Left hindlimb (tissue), 1 donor: ENCODE results near the gene MRGPRX4.
"Not testable (repeated sequence)": the region's sequence is repeated elsewhere in the genome, so short reads cannot be mapped to it uniquely, and the experiment has no call there.

Experiments used
- DNase-seq: peaks from one replicate; pipeline ENCODE4 v3.0.0-alpha.2; 2018

The MRGPRX4 gene

DNA sequence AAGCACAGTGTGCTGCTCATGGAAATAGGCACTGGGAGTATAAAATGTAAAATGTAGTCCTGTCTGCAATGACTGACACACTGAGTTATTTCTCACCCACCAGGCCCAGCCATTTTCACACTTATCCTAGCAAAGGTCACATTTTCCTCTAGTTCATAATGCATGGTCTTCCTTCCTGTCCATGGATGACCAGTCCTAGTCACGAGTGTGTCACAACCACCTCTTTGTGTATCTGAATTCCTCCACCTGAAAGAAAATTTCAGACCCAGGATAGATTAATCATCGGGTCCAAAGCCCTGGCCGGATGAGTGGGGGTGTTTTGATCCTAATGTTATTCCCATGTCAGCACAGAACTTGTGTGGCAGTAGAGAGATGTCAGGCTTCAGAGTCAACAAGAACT, at the start of gene MRGPRX4:
Gene MRGPRX4 (plus strand): TSS at position 172 of the 400 bp plus-strand sequence. CDS start 420 bp downstream, outside the sequence.
- DNase-seq = no peak

DNA sequence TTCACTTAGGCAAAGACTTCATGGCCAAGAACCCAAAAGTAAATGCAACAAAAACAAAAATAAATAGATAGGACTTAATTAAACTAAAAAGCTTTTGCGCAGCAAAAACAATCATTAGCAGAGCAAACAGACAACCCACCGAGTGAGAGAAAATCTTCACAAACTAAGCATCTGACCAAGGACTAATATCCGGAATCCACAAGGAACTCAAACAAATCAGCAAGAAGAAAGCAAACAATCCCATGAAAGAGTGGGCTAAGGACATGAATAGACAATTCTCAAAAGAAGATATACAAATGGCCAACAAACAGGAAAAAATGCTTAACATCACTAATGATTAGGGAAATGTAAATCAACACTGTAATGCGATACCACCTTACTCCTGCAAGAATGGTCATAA, 41.5 kb upstream of the MRGPRX4 start:
- DNase-seq = not testable (repeated sequence)

DNA sequence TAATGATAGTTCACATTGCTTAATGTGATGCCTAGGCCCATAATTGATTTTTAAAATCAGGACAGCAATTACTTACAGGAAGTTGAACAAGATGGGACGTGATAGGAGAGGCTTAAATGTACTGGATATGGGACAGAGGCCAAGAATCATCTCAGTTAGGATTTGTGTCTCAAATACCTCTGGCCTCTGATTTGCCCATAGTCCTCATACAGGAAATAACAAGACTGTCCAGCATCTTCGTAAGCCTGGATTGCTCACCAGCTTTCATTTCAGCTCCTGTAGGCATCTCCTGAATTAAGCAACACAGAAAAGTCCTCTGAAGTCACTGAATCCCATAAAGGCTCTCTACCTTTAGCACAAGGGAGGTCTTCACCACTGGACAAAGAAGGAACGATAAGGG, 40.3 kb upstream of the MRGPRX4 start, which contains the start of gene MRGPRX3:
Gene MRGPRX3 (plus strand): TSS at position 231 of the 400 bp plus-strand sequence. CDS start 4,632 bp downstream, outside the sequence.
- DNase-seq = no peak

DNA sequence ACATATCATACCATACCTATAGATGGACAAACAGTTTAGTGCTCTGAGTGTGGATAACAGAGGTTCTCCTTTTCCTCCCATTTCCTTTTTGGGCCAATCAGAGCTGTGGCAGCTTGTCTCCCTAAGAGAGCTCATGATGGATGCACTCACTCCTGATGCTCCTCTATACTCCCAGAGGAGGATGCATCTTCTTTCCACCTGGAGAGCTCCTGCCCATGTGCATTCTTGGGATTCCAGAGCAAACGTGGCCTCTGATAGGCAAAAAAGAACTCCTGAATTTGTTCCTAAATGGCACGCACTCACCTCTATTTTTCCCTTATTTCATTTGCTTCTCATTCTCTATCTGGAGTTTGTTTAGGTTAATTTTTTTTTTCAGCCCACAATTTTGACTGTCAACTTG, 37.3 kb upstream of the MRGPRX4 start:
- no peak for DNase-seq

DNA sequence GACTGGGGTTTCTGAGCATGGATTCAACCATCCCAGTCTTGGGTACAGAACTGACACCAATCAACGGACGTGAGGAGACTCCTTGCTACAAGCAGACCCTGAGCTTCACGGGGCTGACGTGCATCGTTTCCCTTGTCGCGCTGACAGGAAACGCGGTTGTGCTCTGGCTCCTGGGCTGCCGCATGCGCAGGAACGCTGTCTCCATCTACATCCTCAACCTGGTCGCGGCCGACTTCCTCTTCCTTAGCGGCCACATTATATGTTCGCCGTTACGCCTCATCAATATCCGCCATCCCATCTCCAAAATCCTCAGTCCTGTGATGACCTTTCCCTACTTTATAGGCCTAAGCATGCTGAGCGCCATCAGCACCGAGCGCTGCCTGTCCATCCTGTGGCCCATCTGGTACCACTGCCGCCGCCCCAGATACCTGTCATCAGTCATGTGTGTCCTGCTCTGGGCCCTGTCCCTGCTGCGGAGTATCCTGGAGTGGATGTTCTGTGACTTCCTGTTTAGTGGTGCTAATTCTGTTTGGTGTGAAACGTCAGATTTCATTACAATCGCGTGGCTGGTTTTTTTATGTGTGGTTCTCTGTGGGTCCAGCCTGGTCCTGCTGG, 35.3 kb upstream of the MRGPRX4 start:
- no peak for DNase-seq

DNA sequence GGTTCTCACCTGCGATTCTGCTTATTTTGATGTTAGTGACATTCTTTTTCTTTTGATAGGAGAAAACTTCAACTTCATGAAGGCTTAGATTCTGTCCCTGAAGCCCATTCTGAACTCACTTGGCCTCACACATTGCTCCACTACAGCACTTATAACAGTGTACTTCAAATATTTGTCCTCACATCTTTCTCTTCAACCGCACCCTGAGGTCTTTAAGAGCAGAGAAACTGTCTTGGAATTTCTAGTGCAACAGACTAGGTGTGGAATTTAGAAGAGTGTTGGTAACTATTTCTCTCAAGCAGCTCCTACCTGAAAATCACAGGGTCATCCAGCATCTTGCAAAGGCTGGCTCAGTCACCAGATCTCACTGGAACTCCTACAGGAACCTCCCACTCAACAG, 32.5 kb upstream of the MRGPRX4 start:
- DNase-seq = no peak

DNA sequence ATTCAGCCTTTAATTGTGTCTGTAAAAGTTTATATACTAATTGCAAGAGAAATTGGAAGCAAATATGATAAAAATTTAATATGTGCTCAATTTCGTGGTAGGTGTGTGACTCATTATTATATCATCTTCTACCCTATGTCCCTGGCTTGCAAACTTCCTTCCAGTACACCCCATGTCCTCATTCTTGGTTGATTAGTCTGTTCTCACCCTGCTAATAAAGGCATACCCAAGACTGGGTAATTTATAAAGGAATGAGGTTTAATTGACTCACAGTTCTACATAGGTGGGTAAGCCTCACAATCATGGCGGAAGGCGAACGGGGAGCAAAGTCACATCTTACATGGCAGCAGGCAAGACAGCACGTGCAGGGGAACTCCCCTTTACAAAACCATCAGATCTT, 28.4 kb upstream of the MRGPRX4 start:
- no peak for DNase-seq

DNA sequence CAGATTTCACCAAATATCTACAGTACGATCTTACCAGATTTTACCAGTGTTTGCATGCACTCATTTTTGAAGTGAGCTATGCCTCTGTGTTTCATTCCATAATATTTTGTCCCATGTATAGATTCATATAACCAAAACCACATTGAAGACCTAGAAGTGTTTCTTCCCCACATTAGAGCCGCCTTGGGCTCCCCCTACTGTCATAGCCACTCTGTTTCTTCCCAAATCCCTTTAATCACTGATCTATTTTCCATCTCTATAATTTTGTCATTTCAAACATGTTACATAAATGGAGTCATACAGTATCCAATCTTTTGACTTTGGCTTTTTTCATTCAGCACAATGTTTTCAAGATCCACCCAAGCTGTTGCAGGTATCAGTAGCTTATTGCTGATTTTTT, 27.6 kb upstream of the MRGPRX4 start:
- DNase-seq = no peak

DNA sequence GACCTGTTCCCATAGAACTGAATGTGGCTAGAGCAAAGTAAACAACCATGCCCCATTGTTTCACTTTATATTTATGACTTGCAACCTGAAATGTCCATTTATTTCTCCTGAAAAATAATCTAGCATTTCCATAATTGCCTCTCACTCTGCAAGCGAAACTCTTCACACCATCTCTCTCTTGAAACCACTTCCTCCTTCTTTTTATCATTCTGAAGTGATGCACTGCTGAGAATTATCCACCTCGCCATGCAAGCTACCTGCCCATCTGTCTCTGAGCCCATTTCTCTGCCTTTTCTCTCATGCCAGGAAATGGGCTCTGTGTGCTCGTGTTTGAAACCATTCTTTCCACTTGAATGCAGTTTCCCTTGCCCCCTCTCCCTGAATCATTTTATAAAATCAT, 26.8 kb upstream of the MRGPRX4 start:
- DNase-seq = no peak

DNA sequence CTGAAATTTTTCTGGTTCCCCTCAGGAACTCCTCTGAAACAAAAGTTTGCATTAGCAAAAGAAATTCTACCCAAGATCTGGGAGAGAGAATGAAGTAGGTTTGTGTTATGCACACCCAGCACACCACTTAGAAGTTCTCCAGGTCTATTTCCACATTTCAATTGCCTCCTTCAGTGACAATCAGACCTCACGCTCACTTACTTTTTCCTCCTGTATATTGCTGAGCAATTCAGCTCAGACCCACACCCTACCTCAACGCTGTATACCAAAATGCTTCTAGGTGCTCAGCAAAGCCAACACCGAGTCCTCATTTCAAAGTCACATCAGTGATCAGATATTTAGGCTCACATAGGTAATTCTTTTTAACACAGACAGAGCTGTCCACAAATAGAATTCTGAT, 21.1 kb upstream of the MRGPRX4 start:
- no peak for DNase-seq

DNA sequence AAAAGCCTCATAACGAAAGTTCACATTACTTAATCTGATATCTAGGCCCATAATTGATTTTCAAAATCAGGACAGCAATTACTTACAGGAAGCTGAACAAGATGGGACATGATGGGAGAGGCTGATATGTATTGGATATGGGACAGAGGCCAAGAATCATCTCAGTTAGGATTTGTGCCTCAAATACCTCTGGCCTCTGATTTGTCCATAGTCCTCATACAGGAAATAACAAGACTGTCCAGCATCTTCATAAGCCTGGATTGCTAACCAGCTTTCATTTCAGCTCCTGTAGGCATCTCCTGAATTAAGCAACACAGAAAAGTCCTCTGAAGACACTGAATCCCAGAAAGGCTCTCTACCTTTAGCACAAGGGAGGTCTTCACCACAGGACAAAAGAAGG, 4.3 kb upstream of the MRGPRX4 start:
- no peak for DNase-seq

DNA sequence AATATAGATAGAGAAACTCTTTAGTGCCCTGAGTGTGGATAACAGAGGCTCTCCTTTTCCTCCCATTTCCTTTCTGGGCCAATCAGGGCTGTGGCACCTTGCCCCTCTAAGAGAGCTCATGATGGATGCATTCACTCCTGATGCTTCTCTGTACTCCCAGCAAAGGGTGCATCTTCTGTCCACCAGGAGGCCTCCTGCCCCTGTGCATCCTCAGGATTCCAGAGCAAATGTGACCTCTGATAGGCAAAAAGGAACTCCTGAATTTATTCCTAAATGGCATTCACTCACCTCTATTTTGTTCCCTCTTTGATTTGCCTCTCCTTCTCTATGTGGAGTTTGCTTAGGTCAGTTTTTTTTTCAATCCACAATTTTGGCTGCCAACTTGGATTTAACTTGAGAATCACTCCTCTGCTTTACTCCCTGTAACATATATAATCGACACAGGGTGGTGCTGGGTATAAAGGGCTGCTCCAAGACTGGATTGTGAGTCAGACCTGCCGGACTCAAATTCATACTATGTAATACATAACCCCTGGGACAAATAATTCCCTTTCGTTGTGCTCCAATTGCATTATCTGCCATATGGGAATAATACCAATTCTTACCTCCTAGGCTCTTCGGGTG, 1.1 kb upstream of the MRGPRX4 start:
- DNase-seq = no peak

DNA sequence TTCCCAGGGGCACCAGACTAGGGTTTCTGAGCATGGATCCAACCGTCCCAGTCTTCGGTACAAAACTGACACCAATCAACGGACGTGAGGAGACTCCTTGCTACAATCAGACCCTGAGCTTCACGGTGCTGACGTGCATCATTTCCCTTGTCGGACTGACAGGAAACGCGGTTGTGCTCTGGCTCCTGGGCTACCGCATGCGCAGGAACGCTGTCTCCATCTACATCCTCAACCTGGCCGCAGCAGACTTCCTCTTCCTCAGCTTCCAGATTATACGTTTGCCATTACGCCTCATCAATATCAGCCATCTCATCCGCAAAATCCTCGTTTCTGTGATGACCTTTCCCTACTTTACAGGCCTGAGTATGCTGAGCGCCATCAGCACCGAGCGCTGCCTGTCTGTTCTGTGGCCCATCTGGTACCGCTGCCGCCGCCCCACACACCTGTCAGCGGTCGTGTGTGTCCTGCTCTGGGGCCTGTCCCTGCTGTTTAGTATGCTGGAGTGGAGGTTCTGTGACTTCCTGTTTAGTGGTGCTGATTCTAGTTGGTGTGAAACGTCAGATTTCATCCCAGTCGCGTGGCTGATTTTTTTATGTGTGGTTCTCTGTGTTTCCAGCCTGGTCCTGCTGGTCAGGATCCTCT, 709 bp downstream of the MRGPRX4 start:
- no peak for DNase-seq

DNA sequence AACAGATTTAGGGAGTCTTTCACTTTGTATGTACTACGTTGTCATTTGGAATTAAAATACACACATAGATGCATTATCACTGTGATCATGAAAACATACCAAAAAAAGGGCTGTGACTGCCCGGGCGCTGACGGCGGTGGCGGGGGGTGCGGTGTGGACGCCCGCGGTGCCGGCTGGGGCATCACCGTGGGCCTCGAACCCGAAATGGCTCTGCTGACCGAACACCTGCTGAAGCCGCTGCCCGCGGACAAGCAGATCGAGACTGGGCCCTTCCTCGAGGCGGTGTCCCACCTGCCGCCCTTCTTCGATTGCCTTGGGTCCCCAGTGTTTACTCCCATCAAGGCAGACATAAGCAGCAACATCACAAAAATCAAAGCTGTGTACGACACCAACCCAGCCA, 16.2 kb downstream of the MRGPRX4 start:
- no peak for DNase-seq

DNA sequence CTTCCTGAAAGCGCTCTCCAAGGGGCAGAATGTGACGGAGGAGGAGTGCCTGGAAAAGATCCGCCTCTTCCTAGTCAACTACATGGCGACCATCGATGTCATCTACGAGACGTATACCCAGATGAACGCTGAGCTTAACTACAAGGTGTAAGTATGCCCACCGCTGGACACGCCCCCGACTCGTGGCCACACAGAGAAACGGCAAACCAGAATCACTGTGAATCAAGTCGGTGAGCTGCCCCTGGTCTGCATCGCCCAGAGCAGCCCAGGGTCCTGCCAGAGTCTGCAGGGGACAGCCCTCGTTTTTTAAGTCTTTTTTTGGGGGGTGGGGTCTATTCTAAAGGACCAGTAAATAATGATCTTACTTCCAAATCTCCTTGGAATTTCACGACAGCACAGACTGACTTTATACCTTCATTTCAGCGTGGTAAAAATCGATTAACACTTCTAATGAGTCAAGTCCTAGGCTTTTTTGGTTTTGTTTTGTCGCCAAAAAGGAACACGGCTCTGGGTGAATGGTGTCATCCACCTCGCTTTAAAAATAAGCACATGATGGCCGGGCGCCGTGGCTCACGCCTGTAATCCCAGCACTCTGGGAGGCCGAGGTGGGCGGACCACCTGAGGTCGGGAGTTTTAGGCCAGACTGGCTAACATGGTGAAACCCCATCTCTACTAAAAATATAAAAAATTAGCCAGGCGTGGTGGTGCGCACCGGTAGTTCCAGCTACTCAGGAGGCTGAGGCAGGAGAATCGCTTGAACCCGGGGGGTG, 17.0 kb downstream of the MRGPRX4 start:
- not testable (repeated sequence) for DNase-seq

DNA sequence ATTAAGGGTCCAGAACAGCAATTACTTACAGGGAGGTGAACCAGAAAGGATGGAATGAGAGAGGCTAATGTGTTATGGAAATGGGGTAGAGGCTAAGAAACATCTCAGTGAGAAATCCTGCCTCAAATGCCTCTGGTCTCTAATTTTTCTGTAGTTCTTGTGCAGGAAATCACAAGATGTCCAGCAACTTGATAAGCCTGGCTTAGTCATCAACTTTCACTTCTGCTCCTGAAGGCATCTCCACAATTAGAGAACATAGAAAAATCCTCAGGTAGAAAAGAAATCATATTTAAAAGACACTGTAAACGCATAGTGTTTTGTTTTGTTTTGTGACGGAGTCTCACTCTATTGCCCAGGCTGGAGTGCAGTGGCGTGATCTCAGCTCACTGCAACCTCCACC, 18.7 kb downstream of the MRGPRX4 start:
- DNase-seq = no peak

DNA sequence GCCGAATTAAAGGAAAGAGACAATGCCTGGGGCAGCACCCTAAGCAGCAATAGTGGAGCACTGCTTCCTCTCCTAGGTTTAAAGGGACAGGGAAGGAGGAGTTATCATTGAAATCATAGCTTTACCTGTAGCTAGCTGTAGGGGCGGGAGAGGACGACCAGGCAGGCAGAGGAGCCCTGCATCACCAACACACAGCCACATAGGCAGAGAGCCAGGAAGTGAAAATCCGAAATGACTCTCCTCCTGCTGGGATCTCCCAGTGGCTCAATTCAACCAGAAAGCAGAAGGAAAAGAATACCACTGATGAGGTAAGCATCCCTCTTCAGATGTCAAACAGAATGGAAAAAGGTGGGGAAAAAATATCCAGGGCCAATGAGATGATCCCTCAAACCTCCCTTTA, 20.4 kb downstream of the MRGPRX4 start:
- DNase-seq = no peak

DNA sequence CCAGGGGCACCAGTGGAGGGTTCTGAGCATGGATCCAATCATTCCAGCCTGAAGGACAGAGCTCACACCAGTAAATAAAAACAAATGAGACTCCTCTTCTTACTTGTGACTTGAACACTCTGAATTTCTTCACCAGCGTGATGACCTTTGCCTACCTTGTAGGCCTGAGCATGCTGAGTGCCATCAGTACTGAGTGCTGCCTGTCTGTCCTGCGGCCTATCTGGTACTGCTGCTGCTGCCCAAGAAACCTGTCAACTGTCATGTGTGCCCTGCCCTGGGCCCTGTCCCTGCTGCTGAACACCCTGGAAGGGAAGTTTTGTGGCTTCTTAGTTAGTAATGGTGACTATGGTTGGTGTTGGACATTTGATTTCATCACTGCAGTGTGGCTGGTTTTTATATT, 23.9 kb downstream of the MRGPRX4 start:
- DNase-seq = no peak

DNA sequence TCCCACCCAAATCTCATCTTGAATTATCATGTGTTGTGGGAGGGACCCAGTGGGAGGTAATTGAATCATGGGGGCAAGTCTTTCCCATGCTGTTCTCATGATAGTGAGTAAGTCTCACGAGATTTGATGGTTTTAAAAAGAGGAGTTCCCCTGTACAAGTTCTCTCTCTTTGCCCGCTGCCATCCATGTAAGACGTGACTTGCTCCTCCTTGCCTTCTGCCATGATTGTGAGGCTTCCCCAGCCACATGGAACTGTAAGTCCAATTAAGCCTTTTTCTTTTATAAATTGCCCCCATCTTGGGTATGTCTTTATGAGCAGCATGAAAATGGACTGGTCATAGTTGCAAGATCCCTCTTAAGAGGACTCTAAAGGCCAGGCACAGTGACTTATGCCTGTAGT, 25.1 kb downstream of the MRGPRX4 start:
- DNase-seq = not testable (repeated sequence)

DNA sequence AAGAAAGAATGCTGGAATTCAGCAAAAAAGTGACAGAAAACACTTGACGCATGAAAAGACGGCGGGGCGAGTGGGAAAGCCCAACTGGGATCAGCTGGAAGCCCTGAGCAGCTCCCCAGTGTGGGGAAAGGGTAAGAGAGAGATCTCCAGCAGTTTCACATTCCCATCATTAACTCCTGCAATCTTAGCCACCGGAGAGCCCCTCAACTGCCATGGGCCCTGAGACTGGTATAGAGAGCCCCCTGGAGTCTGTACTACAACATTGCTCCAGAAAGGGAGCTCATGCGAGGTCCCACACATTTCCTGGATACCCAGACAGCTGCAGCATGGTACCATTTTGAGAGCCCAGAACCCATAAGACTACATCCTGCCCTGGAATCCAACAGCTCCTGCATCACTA, 31.1 kb downstream of the MRGPRX4 start:
- no peak for DNase-seq

DNA sequence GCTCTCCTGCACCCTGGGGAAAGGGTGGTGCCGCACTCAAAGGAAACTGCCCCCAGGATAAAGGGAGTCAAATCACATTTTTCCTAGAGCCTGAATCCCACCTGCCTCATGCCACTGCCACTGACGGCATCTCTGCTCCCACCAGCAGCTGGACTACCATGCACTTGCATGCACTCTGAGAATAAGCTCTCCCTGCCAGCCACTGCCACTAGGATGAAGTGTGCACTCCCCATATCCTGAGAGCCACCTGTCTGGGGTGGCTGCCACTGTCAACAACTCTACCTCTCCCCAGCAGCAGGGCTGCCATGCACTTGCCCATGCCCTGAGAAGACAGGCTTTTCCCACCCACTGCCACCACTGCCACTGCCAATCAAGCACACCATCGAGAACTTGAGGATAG, 31.6 kb downstream of the MRGPRX4 start:
- no peak for DNase-seq

DNA sequence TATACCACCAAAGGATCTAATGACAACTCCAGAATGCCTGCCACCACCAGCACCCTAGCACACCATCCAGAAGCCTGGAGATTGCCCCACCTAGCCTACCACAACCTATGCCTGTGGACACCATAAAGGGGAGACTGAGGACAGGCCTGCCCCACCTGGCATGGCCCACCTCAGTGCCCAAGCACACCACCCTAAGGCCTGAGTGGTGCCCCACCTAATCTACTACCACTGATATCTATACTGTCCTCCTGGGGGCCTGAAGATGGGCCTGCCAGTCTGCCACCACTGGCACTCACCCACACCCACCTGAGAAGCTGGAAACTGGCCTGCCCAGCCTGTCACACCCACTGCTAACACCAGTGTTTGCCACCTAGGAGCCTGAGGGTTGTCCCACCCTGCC, 32.1 kb downstream of the MRGPRX4 start:
- no peak for DNase-seq

DNA sequence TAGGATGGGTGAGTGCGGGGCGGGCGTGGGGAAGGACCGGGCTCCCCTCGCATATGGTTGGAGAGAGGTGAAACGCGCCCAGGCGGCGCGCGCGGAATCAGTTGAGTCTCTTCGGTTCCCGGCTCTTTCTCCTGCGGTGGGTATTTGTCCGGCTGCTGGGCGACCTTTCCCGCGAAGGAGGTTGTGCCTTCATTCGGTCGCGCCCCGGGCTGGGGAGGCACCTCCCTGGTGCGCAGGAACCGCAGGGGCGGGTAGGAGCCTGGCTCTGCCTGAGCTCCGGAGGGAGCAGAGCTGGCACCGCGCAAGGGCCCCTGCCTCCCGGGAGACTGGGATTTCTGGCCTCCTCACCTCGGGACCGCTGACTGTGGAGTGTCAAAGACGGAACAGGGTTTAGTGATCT, 36.4 kb downstream of the MRGPRX4 start:
- DNase-seq = no peak
